HepG2 (cell line): ENCODE measurements around the gene GSK3A. TPM values are rescaled to one million over a fixed set of nuclear protein-coding genes. Genes with fewer than 3 reads are reported as not detected.

Experiments used
- FOSL1 ChIP-seq: sonication (generic); formaldehyde crosslinking; IDR thresholded peaks from 2 replicates; pipeline ENCODE4 v1.9.0; 2021; ENCODE audit warnings: missing genetic modification reagents, borderline replicate concordance
- KDM3A ChIP-seq: IDR thresholded peaks from 2 replicates; pipeline ENCODE4 v1.6.1; 2018; ENCODE audit warnings: low read depth, missing compliant biosample characterization
- KLF15 ChIP-seq: sonication (generic); formaldehyde crosslinking; IDR thresholded peaks from 2 replicates; pipeline ENCODE4 v1.8.1; 2023; ENCODE audit warnings: borderline replicate concordance, mild to moderate bottlenecking, inconsistent platforms, missing genetic modification reagents, mixed read lengths
- NFKBIZ ChIP-seq: IDR thresholded peaks from 2 replicates; pipeline ENCODE4 v1.6.1; 2018; ENCODE audit warnings: missing genetic modification reagents, missing compliant biosample characterization
- SP4 ChIP-seq: sonication (generic); formaldehyde crosslinking; IDR thresholded peaks from 2 replicates; pipeline ENCODE4 v1.8.1; 2023; ENCODE audit warnings: mild to moderate bottlenecking, missing genetic modification reagents
- SRY ChIP-seq: sonication (generic); formaldehyde crosslinking; IDR thresholded peaks from 2 replicates; pipeline ENCODE4 v1.8.0; 2022; ENCODE audit warnings: mild to moderate bottlenecking, missing genetic modification reagents
- STAG1 ChIP-seq: sonication (generic); formaldehyde crosslinking; IDR thresholded peaks from 2 replicates; pipeline ENCODE4 v1.4.0; 2020; ENCODE audit warnings: missing genetic modification reagents
- STAT5B ChIP-seq: sonication (generic); formaldehyde crosslinking; IDR thresholded peaks from 2 replicates; pipeline ENCODE4 v1.4.0; 2020; ENCODE audit warnings: missing genetic modification reagents
- SYNCRIP ChIP-seq: fragments of 200-400 bp; formaldehyde crosslinking; IDR thresholded peaks from 2 replicates; pipeline ENCODE4 v1.6.1; 2018; ENCODE audit warnings: mild to moderate bottlenecking, low read depth, low read length; ENCODE audit not compliant: insufficient read depth
- ZBTB39 ChIP-seq: sonication (generic); formaldehyde crosslinking; IDR thresholded peaks from 2 replicates; pipeline ENCODE4 v1.5.0; 2020; ENCODE audit warnings: missing genetic modification reagents
- ZNF136 ChIP-seq: sonication (generic); formaldehyde crosslinking; IDR thresholded peaks from 2 replicates; pipeline ENCODE4 v1.8.1; 2022; ENCODE audit warnings: low read depth, mild to moderate bottlenecking, moderate library complexity, missing genetic modification reagents
- ZNF251 ChIP-seq: sonication (generic); formaldehyde crosslinking; IDR thresholded peaks from 2 replicates; pipeline ENCODE4 v1.9.0; 2021; ENCODE audit warnings: mild to moderate bottlenecking, missing genetic modification reagents
- ZNF33B ChIP-seq: sonication (generic); formaldehyde crosslinking; IDR thresholded peaks from 2 replicates; pipeline ENCODE4 v1.5.1; 2020; ENCODE audit warnings: mild to moderate bottlenecking, missing genetic modification reagents
- ZNF383 ChIP-seq: sonication (generic); formaldehyde crosslinking; IDR thresholded peaks from 2 replicates; pipeline ENCODE4 v1.4.0; 2020; ENCODE audit warnings: missing genetic modification reagents, mild to moderate bottlenecking, borderline replicate concordance
- ZNF513 ChIP-seq: sonication (generic); formaldehyde crosslinking; conservative IDR thresholded peaks from 2 replicates; pipeline ENCODE4 v1.5.0; 2020; ENCODE audit warnings: missing genetic modification reagents
- ZNF569 ChIP-seq: sonication (generic); formaldehyde crosslinking; IDR thresholded peaks from 2 replicates; pipeline ENCODE4 v1.5.0; 2020; ENCODE audit warnings: mild to moderate bottlenecking, missing genetic modification reagents, moderate library complexity, borderline replicate concordance
- ZNF674 ChIP-seq: sonication (generic); formaldehyde crosslinking; IDR thresholded peaks from 2 replicates; pipeline ENCODE4 v1.5.0; 2020; ENCODE audit warnings: low read depth, mild to moderate bottlenecking, missing genetic modification reagents
- ZNF776 ChIP-seq: sonication (generic); formaldehyde crosslinking; IDR thresholded peaks from 2 replicates; pipeline ENCODE4 v1.4.0; 2020; ENCODE audit warnings: mild to moderate bottlenecking, missing genetic modification reagents
- polyA plus RNA-seq, 8 experiments: library from polyadenylated mRNA; depleted of rRNA in 3 of 8; stranded (reverse) in 7 of 8; unstranded in 1 of 8; fragments of >200 nt; fragmentation: Illumina TruSeq in 4 of 8; extraction: Trizol in 4 of 8; gene quantifications; 2 replicates each; pipeline versions ENCODE4 v1.2.1 to v1.2.3, GENCODE V29; 2011 to 2016; ENCODE audit warnings: low read depth in 4 of 8, missing spikeins in 1 of 8, mixed read lengths in 1 of 8; ENCODE audit not compliant: insufficient read depth in 1 of 8
- total RNA-seq, 5 experiments: library from RNA; depleted of rRNA; stranded (reverse); fragments of >200 nt; fragmentation: Illumina TruSeq; extraction: Trizol; gene quantifications; 2 replicates each; pipeline ENCODE4 v1.2.3, GENCODE V29; 2016; ENCODE audit warnings: low read depth in 1 of 5
- TF ChIP-seq, protein P1 (sequence below): sonication (generic); formaldehyde crosslinking; IDR thresholded peaks from 2 replicates; pipeline ENCODE4 v1.5.0; 2020; ENCODE audit warnings: mild to moderate bottlenecking, missing genetic modification reagents
- TF ChIP-seq, protein P2 (sequence below): sonication (generic); formaldehyde crosslinking; IDR thresholded peaks from 2 replicates; pipeline ENCODE4 v1.4.0; 2020; ENCODE audit warnings: missing genetic modification reagents

Gene GSK3A
- total and polyA plus RNA-seq, 2 of the 13 experiments (the other 11 are each of a cell fraction or from before 2014, with no cell fraction given) = 16.9 to 52.5 TPM

GRCh38 chr19:42267644-42268141 lies 25.3 kb upstream of the GSK3A start (continued):
- TF ChIP-seq ZNF383 (CRISPR knock-in tag) (0 out of 2 replicates have a peak, but pooled peaks have one; percentile 47), ZNF33B (no peak), STAG1 (CRISPR knock-in tag) (no peak), SRY (CRISPR knock-in tag) (no peak), ZNF251 (CRISPR knock-in tag) (no peak), SP4 (CRISPR knock-in tag) (peak; percentile 22; the same call in 1 of the 2 replicates), ZNF136 (CRISPR knock-in tag) (peak; percentile 12; the same call in 1 of the 2 replicates), SYNCRIP (no peak), NFKBIZ (no peak), KLF15 (CRISPR knock-in tag) (no peak), ZNF513 (CRISPR knock-in tag) (no peak), STAT5B (CRISPR knock-in tag) (no peak), ZNF569 (no peak), KDM3A (CRISPR knock-in tag) (no peak), FOSL1 (no peak), ZBTB39 (CRISPR knock-in tag) (peak; percentile 19; the same call in 1 of the 2 replicates), ZNF674 (CRISPR knock-in tag) (no peak), ZNF776 (CRISPR knock-in tag) (no peak)
- TF ChIP-seq, protein P1, sequence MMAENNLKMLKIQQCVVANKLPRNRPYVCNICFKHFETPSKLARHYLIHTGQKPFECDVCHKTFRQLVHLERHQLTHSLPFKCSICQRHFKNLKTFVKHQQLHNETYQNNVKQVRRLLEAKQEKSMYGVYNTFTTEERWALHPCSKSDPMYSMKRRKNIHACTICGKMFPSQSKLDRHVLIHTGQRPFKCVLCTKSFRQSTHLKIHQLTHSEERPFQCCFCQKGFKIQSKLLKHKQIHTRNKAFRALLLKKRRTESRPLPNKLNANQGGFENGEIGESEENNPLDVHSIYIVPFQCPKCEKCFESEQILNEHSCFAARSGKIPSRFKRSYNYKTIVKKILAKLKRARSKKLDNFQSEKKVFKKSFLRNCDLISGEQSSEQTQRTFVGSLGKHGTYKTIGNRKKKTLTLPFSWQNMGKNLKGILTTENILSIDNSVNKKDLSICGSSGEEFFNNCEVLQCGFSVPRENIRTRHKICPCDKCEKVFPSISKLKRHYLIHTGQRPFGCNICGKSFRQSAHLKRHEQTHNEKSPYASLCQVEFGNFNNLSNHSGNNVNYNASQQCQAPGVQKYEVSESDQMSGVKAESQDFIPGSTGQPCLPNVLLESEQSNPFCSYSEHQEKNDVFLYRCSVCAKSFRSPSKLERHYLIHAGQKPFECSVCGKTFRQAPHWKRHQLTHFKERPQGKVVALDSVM = no peak
- TF ChIP-seq, protein P2, sequence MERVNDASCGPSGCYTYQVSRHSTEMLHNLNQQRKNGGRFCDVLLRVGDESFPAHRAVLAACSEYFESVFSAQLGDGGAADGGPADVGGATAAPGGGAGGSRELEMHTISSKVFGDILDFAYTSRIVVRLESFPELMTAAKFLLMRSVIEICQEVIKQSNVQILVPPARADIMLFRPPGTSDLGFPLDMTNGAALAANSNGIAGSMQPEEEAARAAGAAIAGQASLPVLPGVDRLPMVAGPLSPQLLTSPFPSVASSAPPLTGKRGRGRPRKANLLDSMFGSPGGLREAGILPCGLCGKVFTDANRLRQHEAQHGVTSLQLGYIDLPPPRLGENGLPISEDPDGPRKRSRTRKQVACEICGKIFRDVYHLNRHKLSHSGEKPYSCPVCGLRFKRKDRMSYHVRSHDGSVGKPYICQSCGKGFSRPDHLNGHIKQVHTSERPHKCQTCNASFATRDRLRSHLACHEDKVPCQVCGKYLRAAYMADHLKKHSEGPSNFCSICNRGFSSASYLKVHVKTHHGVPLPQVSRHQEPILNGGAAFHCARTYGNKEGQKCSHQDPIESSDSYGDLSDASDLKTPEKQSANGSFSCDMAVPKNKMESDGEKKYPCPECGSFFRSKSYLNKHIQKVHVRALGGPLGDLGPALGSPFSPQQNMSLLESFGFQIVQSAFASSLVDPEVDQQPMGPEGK (CRISPR knock-in tag) = no peak
